ENCODE data around the gene GFER.
A peak's percentile ranks its signal among the peaks of the same experiment; 100 is the strongest.
"Not testable (repeated sequence)": the region's sequence is repeated elsewhere in the genome, so short reads cannot be mapped to it uniquely, and the experiment has no call there.

The GFER gene

GRCh38 chr16:2026461-2027023 is 42.5 kb downstream of the GFER start, which contains the start of gene NHERF2:
Gene NHERF2 (plus strand): TSS chr16:2026902. CDS start chr16:2027006, 104 bp downstream.
- DNase-seq (ENCODE audit: low read depth, low spot score) = no peak

DNA sequence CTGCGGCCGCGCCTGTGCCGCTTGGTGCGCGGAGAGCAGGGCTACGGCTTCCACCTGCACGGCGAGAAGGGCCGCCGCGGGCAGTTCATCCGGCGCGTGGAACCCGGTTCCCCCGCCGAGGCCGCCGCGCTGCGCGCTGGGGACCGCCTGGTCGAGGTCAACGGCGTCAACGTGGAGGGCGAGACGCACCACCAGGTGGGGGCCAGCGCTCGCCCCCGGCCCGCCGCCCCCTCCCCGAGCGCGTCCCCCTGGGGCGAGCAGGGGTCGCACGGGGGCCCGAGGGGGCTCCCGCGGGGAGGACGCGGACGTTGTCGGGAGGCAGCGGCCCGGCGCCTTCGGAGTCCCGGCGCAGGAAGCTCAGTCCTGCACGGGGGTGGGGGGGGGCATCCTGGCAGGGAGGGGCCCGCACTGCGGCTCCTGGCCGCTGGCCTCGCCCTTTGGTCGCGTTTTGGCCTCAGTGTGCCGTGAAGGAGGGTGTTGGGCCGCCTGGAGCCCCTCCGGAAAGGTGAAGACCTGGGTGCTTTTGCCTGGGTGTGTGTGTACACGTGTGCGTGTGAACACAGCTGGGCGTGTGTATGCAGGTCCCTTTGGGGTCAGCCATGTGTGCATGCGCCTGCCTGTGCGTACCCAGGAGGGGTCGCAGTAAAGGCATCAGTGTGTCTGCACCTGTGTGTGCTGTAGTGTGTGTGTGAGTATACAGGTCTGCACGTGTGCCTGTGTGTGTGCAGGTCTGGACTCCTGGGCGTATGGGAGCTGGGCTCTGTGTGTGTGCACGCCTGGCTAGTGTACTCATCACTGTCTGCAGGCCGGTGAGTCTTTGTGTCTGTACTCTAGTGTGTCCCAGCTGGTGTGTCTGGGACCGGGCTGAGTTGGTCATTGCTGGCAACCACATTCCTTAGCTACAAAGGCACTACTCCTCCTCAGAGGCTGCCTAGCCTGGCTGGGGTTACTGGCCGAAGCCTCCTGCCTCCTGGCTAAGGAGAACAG is 43.3 kb downstream of the GFER start:
- DNase-seq (ENCODE audit: low read depth, low spot score) = peak; percentile 62

GRCh38 chr16:2028146-2028545 is 44.2 kb downstream of the GFER start:
- no peak for DNase-seq (ENCODE audit: low read depth, low spot score)

GRCh38 chr16:2028620-2029220 is 44.7 kb downstream of the GFER start:
- no peak for DNase-seq (ENCODE audit: low read depth, low spot score)

DNA sequence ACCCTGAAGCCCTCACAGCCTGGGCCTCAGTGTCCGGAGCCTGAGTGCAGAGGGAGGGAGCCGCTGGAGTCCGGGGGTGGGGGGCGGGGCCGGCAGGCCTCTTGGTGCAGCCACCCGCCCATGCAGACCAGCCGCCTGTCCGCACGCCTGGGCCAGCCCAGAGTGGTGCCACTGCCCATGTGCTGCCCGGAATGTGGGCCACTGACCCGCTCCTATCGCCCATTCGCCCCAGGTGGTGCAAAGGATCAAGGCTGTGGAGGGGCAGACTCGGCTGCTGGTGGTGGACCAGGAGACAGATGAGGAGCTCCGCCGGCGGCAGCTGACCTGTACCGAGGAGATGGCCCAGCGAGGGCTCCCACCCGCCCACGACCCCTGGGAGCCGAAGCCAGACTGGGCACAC is 45.4 kb downstream of the GFER start:
- DNase-seq (ENCODE audit: low read depth, low spot score) = no peak

DNA sequence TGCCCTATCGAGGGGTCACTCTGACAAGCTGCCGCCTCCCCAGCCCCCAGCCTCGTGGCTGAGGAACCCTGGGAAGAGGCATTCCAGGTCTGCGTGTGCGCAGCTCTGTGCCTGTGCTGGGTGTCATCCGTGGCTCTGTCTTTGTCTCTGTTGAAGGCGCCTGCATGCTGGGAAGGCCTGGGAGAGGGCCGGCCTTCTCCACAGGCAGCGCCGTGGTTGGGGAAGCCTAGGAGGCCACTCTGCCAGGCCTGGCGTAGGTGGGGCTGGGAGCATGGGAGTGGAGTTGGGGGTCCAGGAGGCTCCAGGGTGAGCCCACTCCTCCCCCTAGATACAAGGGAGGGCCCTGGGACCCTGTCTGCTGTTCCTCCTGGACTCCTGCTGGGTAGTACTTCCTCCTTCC is 46.0 kb downstream of the GFER start:
- no peak for DNase-seq (ENCODE audit: low read depth, low spot score)

DNA sequence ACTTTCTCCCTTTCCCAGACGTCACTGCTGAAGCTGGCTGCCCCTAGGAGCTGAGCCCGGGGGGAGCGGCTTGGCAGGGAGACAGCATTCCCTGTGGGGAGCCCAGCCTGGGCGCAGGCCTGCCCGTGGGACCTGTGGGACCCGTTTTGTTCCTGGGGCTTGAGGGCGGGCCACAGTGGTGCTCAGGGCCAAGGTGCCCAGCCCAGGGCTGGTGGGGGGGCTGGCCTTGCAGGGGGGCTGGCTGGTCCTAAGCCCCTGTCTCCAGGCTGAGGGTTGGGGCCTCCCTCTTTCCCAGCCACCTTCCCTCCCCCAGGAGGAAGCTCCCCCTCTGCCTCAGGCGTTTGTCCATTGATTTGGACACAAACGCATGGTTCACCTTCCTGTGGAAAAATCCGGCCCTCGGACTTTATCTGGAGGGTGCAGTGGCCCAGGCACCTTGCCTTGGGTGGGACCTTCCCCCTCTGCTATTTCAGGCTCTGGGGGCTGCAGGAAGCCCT is 47.1 kb downstream of the GFER start:
- no peak for DNase-seq (ENCODE audit: low read depth, low spot score)

GRCh38 chr16:2032285-2033056 is 48.5 kb downstream of the GFER start:
- DNase-seq (ENCODE audit: low read depth, low spot score) = no peak

DNA sequence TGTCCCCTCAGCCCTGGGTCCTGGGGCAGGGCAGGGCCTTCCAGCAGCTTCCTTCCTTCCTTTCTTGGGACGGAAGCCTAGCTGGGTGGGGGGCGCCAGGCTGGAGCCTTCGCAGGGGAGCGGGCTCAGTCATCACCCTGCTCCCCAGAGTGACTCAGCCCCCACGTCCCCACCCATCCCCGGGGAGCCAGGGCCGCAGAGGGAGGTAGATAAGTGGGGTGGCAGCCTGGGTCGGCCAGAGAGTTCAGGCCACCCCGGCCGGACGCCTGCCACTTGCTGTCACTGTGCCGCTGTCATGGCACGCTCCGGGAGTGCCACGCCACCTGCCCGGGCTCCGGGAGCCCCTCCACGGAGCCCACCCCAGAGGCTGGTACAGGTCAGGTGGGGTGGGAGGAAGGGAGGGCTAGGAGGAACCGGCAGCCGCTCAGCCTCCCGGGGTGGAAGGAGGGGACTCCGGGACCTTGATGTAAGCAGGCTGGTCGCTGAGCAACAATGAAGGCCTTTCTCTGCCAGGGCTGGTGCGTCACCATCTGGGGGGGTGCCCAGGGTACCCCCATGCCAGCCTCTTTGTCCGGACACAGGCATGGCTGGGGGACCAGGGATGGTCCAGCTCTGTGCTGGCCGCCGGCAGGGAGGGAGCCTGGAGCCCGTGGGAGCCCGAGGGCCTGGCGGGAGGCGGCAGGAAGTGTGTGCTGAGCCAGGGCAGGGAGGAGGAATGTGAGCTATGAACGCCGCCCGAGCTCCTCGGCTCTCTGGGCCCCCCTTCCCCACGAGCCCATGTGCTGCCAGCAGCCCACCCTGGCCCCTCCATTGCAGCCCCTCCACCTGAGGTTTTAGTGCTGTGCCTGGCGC is 49.3 kb downstream of the GFER start:
- peak; percentile 69 for DNase-seq (ENCODE audit: low read depth, low spot score)

GRCh38 chr16:2033909-2034695 is 50.1 kb downstream of the GFER start:
- DNase-seq (ENCODE audit: low read depth, low spot score) = not testable (repeated sequence)

DNA sequence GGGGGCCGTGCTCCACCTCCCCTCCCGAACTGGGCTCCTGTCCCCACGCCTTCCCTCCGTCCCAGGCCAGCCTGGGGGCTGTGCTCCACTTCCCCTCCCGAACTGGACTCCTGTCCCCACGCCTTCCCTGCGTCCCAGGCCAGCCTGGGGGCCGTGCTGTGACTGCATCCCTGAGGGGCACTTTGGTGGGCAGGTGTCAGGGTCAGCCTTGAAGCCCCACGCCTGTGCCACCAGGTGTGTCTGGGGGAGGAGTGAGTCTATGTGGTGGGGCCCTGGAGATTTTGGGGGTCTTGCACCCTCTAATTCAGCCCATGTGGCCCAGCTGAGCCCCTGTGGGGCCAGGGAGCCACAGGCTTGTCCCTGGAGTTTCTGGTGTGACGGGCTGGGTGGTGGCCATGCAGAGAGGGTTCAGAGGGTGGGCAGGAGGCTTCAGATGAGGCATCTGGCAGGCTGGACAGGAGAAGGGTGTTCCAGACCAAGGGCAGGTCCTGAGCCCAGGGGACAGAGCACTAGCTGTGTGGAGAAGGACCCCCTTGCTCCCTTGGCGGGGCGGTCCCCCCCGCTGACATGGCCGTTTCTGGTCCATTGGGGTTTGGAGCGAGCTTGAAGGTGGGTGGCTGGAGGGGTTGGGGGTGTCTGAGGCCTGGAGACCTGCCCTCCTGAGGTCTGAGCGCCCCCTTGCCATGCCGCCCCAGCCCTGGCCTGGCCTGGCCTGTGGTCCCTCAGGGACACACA is 50.9 kb downstream of the GFER start:
- DNase-seq (ENCODE audit: low read depth, low spot score) = no peak

GRCh38 chr16:2035431-2036199 is 51.6 kb downstream of the GFER start:
- peak; percentile 58 for DNase-seq (ENCODE audit: low read depth, low spot score)

DNA sequence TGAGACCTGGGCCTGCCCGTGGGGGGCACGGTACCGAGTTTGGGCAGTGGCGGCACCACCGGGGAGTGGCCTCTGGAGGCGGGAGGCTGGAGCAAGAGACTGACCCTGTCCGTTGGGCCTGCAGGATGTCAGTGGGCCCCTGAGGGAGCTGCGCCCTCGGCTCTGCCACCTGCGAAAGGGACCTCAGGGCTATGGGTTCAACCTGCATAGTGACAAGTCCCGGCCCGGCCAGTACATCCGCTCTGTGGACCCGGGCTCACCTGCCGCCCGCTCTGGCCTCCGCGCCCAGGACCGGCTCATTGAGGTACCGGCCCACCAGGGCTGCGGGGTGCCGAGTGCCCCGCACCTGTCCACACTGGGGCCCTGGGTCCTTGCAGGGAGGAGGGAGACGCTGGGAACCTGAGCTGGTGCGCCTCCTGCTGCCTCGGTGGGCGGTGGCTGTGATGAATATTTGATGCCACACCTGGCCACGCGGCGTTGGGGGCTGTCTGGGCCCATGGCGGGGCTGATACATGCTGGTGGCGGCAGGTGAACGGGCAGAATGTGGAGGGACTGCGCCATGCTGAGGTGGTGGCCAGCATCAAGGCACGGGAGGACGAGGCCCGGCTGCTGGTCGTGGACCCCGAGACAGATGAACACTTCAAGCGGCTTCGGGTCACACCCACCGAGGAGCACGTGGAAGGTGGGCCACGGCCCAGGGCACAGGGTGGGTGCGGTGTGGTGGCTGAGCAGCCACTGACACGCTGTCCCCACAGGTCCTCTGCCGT is 52.4 kb downstream of the GFER start:
- DNase-seq (ENCODE audit: low read depth, low spot score) = no peak

DNA sequence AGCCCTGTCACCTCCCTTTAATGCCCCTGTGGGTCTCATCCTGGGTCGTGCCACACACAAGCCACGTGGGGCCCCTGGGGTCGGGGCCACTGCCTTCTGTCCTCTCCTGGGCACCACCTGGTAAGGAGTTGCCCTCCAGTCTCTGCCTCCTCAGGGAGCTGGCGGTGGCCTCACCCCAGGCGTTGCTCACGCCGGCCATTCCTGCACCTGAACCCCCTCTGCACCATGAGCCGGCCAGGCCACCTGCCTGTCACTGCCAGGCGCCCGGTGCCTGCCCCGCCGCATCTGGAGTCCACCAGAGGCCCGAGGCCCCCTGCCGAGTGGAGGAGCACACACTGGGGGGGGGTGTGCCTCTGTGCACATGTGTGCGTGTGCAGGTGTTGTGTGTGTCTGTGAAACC is 53.1 kb downstream of the GFER start:
- DNase-seq (ENCODE audit: low read depth, low spot score) = no peak
